Keratinocyte (primary cell): ENCODE data around the gene GABRR2. TPM values are rescaled to one million over a fixed set of nuclear protein-coding genes. Genes with fewer than 3 reads are reported as not detected.

ENCODE experiments used
- DNase-seq: peaks from one replicate; pipeline ENCODE4 v3.0.0-alpha.2; 2011; ENCODE audit warnings: low read depth, missing footprints, low spot score
- FAIRE-seq: peaks from 2 replicates; lab custom pipeline; 2011; peaks lifted over from hg19 to GRCh38; lab: Jason Lieb, UNC
- H2AFZ ChIP-seq: 2 replicates; pipeline ENCODE4 v1.6.0; 2012; ENCODE audit warnings: low read length, control low read depth, inconsistent platforms; ENCODE audit not compliant: control insufficient read depth
- H3K27ac ChIP-seq: 2 replicates; pipeline ENCODE4 v1.5.1; 2011; ENCODE audit warnings: low read length; ENCODE audit not compliant: control insufficient read depth, insufficient read depth
- H3K27me3 ChIP-seq: 3 replicates; pipeline ENCODE4 v1.6.0; 2011; ENCODE audit warnings: low read length; ENCODE audit not compliant: control insufficient read depth, insufficient read depth; ENCODE audit errors: extremely low read depth
- H3K36me3 ChIP-seq, 2 experiments: 2 replicates in 1 of 2; 3 replicates in 1 of 2; pipeline ENCODE4 v1.5.1; 2011; ENCODE audit warnings: low read length in 2 of 2, mild to moderate bottlenecking in 1 of 2; ENCODE audit not compliant: control insufficient read depth in 2 of 2, insufficient read depth in 2 of 2; ENCODE audit errors: extremely low read depth in 1 of 2
- H3K4me1 ChIP-seq: 3 replicates; pipeline ENCODE4 v1.5.1; 2011; ENCODE audit warnings: low read length; ENCODE audit not compliant: control insufficient read depth, insufficient read depth; ENCODE audit errors: extremely low read depth
- H3K4me2 ChIP-seq: 3 replicates; pipeline ENCODE4 v1.6.0; 2011; ENCODE audit warnings: low read depth, low read length; ENCODE audit not compliant: control insufficient read depth, insufficient read depth; ENCODE audit errors: extremely low read depth
- H3K4me3 ChIP-seq, 3 experiments: fragments of 200-600 bp in 1 of 3; sonication (generic) in 1 of 3; 2 replicates in 2 of 3; 3 replicates in 1 of 3; pipeline ENCODE4 v1.5.1; 2011 to 2016; ENCODE audit warnings: low read length in 3 of 3, mild to moderate bottlenecking in 3 of 3, control low read depth in 2 of 3, inconsistent platforms in 1 of 3, low read depth in 1 of 3, mixed read lengths in 1 of 3, mixed run types in 1 of 3, moderate library complexity in 1 of 3; ENCODE audit not compliant: control insufficient read depth in 2 of 3, insufficient read depth in 2 of 3; ENCODE audit errors: extremely low read depth in 1 of 3
- H3K79me2 ChIP-seq: 2 replicates; pipeline ENCODE4 v1.6.0; 2012; ENCODE audit warnings: low read length; ENCODE audit not compliant: control insufficient read depth, insufficient read depth
- H3K9ac ChIP-seq: 3 replicates; pipeline ENCODE4 v1.6.0; 2011; ENCODE audit warnings: low read length; ENCODE audit not compliant: control insufficient read depth, insufficient read depth; ENCODE audit errors: extremely low read depth
- H3K9me1 ChIP-seq: 3 replicates; pipeline ENCODE4 v1.6.0; 2011; ENCODE audit warnings: low read length; ENCODE audit not compliant: control insufficient read depth, insufficient read depth; ENCODE audit errors: extremely low read depth
- H3K9me3 ChIP-seq: 2 replicates; pipeline ENCODE4 v1.5.1; 2012; ENCODE audit warnings: low read depth, low read length; ENCODE audit not compliant: control insufficient read depth
- H4K20me1 ChIP-seq: 3 replicates; pipeline ENCODE4 v1.6.0; 2011; ENCODE audit warnings: low read length; ENCODE audit not compliant: control insufficient read depth, insufficient read depth; ENCODE audit errors: extremely low read depth
- CTCF ChIP-seq, 3 experiments: IDR thresholded peaks in 1 of 3; conservative IDR thresholded peaks in 1 of 3; optimal IDR thresholded peaks in 1 of 3; 2 replicates in 2 of 3; 3 replicates in 1 of 3; pipeline versions ENCODE3 to v1.5.1; 2011; ENCODE audit warnings: low read length in 3 of 3, mild to moderate bottlenecking in 3 of 3, moderate library complexity in 2 of 3, control low read depth in 1 of 3, inconsistent platforms in 1 of 3; ENCODE audit not compliant: insufficient read depth in 2 of 3; ENCODE audit errors: extremely low read depth in 1 of 3
- EZH2 ChIP-seq: IDR thresholded peaks from one replicate; pipeline ENCODE4 v1.6.1; 2012; ENCODE audit warnings: inconsistent platforms, mild to moderate bottlenecking, low read length, moderate library complexity
- dilution Hi-C: fragments of 300-500 bp; cut with MboI; formaldehyde crosslinking; loops from one replicate; pipeline ENCODE4 v1.7.0; 2020; ENCODE audit warnings: low sequenced_read_pairs; ENCODE audit not compliant: extremely low pct_ligation_motif_present
- polyA plus RNA-seq, 5 experiments: library from polyadenylated mRNA; depleted of rRNA in 3 of 5; stranded (reverse) in 3 of 5; stranded (forward) in 1 of 5; unstranded in 1 of 5; fragments of >200 nt; gene quantifications; 1 replicate in 1 of 5; 2 replicates in 3 of 5; 3 replicates in 1 of 5; pipeline versions ENCODE4 v1.2.1 to v1.2.3, GENCODE V29; 2011 to 2012; ENCODE audit warnings: missing spikeins in 2 of 5, low read depth in 1 of 5, low replicate concordance in 1 of 5

GABRR2 gene
- polyA plus RNA-seq, 1 donor (not counting 4 experiments of a cell fraction or from before 2014, with no cell fraction given): 0.03 TPM

DNA sequence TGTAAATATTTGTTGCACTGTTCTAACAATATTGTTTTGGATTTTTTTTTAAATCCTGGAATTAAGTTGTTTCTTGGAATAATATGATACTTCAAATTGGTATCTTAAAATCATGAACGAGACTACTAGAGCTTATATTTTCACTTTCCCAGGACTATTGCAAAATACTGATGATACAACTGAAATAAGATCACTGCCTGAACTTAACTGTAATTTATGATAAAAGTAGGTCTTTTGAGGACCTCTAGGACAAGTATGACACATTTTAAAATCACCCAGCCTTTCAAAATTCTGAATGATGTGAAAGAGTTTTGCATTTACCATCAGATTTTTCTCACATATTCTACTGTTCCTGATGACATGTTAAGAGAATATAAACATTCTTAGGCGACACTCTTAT is 46.1 kb upstream of the GABRR2 start:
- dilution Hi-C loops: no loop called here
- no peak overlapping the region for H3K27ac ChIP-seq
- H3K4me3 ChIP-seq: no peak overlapping the region
- H3K9ac ChIP-seq: no peak overlapping the region
- FAIRE-seq: no peak
- H3K9me3 ChIP-seq: no peaks in the 10 kb centered on the region
- no peaks in the 10 kb centered on the region for H3K79me2 ChIP-seq
- peaks cover 4% of the 10 kb centered on the region for H3K27me3 ChIP-seq
- TF ChIP-seq CTCF (optimal IDR thresholded peaks at IDR 0.05 in 1 of 3, IDR thresholded peaks at IDR 0.05 in 1 of 3, conservative IDR thresholded peaks at IDR 0.05 in 1 of 3; ENCODE audit: extremely low read depth in 1 of 3, insufficient read depth in 2 of 3, low read length in 3 of 3) (no peak), EZH2 (no peak)
- H4K20me1 ChIP-seq: no peaks in the 10 kb centered on the region
- H3K4me2 ChIP-seq: no peak overlapping the region
- H3K36me3 ChIP-seq: no peaks in the 10 kb centered on the region
- no peaks in the 10 kb centered on the region for H3K4me1 ChIP-seq
- H3K9me1 ChIP-seq: no peaks in the 10 kb centered on the region
- no peak overlapping the region for H2AFZ ChIP-seq
- DNase-seq: no peak

DNA sequence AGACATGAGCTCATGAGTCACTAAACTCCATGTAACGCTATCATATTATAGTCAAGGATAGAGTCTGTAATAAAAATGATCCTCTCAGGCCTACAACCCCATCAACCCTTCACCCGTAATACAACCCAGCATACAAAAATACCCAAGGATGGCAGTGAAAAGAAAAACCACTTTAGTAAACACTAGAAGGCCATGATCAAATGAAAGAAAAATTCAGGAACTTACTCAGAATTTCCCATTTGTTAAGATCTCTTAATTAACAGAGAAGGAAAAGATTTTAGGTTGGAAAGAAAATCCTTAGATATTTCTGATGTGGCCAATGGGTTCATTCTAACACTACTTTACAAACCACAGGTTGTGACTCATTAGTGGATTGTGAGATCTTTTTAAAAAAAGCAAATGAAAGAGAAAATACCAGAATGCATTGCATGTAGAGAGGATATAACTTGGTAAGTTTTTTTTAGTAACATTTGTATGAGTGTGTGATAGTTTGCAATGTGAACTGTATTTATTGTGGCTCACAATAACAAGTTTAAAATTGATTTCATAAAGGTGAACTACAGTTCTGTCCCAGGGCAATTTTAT is 45.4 kb upstream of the GABRR2 start:
- Histone ChIP-seq H4K20me1 (no peaks in the 10 kb centered on the region), H3K9me1 (no peaks in the 10 kb centered on the region), H3K4me2 (no peak overlapping the region), H3K4me1 (no peaks in the 10 kb centered on the region), H3K36me3 (no peaks in the 10 kb centered on the region), H3K79me2 (no peaks in the 10 kb centered on the region), H3K27me3 (peaks cover 4% of the 10 kb centered on the region), H3K4me3 (no peak overlapping the region), H2AFZ (no peak overlapping the region), H3K27ac (no peak overlapping the region), H3K9ac (no peak overlapping the region), H3K9me3 (no peaks in the 10 kb centered on the region)
- no peak for FAIRE-seq
- dilution Hi-C loops: no loop called here
- DNase-seq: no peak
- TF ChIP-seq CTCF (optimal IDR thresholded peaks at IDR 0.05 in 1 of 3, IDR thresholded peaks at IDR 0.05 in 1 of 3, conservative IDR thresholded peaks at IDR 0.05 in 1 of 3; ENCODE audit: extremely low read depth in 1 of 3, insufficient read depth in 2 of 3, low read length in 3 of 3): no peak
- TF ChIP-seq EZH2: no peak
